Fibroblast of skin of right biceps (primary cell): ENCODE results near the gene F7.

Experiments
- DNase-seq: peaks from one replicate; pipeline ENCODE4 v3.0.0-alpha.2; 2013

The F7 gene

GRCh38 chr13:113141601-113141970 lies 36.0 kb downstream of the F7 start:
- no peak for DNase-seq

DNA sequence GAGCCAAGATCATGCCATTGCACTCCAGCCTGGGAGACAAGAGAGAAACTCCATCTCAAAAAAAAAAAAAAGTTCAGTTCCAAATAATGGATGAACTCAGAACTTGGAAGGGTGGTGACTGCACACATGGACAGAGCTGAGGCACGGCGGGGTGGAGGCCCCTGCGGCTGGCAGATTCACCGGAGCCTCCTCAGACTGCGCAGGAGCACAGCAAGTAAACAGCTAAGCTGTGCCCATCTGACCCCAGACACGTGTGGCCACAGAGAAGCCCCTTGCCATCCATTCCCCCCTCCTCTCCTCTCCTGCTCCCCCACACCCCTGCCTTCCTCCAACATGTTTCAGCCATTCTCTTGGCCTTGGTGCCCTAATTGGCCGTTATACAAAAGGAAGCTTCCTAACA lies 37.3 kb downstream of the F7 start:
- DNase-seq: no peak

GRCh38 chr13:113143466-113144254 lies 38.1 kb downstream of the F7 start:
- no peak for DNase-seq

GRCh38 chr13:113144255-113144629 lies 38.7 kb downstream of the F7 start:
- no peak for DNase-seq

DNA sequence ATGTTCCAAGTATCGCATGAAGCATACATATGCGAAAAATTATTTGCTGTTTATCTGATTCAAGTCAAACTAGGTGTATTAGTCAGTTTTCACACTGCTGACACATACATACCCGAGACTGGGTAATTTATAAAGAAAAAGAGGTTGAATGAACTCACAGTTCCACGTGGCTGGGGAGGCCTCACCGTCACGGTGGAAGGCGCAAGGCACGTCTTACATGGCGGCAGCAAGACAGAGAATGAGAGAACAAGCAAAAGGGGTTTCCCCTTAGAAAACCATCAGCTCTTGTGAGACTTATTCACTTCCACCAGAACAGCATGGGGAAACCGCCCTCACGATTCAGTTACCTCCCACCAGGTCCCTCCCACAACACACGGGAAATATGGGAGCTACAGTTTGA lies 39.9 kb downstream of the F7 start:
- no peak for DNase-seq

DNA sequence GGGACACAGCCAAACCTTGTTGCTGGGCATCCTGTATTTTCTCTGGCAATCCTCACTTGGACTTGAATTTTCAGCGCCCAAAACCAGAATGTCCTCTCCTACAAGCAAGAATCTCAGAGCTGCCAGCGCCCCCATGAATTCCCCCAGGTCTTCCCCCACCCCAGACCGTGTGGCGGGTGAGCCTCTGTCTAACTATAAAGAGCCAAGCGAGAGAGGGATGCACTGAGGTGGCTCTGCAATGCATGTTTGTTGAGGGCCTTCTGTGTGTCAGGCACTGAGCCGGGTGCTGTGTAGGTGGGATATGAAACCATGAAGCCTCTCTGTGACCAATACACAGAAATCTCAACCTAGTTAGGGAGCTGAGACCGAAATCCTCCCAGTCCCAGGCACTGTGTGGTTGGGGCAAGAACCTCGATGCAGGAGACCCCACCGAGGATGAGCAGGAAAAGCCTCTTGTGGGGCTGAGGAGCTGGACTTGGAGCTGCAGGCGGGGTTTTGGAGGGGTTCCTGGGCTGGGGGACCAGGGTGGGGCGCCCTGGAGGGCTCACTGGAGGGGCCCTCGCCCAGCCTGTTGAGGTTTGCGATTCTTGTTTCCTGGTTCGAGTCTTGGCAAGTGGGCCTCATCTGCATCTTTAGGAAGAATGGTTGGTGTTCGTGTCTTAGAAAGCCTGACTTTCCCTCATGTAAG lies 40.5 kb downstream of the F7 start:
- no peak for DNase-seq

- DNase-seq: no peak
Measured at GRCh38 chr13:113146750-113147149, 41.2 kb downstream of the F7 start.

DNA sequence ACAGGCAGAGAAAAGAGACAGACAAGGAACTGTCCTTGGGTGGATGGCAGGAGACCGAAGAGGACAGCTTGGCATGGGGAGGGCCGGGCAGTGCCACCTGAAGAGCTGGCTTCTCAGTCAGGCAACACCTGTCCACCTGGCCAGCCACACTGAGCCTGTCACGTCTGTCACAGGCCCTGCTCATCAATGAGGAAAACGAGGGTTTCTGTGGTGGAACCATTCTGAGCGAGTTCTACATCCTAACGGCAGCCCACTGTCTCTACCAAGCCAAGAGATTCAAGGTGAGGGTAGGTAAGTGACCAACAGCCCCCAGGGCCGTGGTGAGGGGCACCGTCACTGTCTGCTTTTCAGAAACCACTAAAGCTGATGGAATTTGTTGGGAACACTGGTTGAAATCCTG lies 41.6 kb downstream of the F7 start:
- DNase-seq: no peak

DNA sequence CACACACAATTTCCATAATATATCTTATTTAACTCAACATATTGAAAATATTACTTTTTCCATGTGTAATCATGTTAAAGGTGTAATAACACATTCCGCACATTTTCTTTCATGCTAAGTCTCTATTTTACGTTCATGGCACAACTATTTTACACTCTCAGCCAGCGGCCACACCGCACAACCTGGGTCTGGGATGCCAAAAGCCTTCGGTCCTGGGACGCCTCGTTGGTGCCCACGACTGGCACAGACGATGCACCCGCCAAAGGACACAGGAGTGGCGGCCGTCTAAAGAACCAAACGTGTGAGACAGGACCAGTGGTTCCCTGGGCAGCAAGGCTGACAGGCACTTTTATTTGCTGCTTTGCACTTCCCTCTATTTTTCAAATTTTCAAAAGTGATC lies 42.8 kb downstream of the F7 start:
- DNase-seq: no peak

- no peak for DNase-seq
Measured at GRCh38 chr13:113148940-113149503, 43.4 kb downstream of the F7 start.

DNA sequence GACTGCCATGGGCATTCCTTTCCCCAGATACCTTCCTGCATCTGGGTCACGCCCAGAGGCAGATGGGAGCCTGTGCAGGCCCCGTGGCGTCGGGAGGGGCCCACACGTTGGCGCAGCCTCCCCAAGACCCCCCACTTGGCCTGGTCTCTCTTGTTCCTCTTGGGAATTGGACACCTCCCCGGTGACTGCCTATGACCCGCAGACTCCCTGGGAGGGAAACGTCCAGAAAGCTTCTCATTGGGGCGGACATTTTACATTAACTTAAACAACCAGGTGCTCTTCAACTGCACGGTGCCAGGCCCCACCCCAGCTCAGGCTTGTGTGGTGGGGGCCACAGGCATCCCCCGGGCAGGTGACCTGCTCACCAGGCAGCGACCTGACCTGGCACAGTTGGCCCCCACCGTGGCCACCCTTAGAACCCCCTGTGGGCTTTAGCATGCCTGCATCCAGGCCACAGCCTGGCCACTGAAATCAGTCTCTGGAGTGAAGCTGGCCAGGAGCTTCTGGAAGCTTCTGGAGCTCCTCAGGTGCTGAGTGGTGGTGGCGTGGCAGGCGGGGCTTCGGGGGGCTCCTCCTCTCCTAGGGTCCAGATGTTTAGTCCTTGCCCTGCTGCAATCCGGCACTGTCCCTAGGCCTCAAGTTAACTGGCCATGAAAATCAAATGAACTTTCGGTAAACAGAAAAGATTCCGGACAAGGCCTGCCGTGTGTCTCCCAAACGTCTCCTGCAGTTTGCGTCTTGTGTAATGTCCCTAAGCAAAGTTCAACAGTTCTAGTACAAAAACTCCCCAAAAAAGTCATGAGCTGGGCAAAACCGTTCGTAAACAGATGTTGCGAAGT lies 44.3 kb downstream of the F7 start:
- DNase-seq: no peak

- DNase-seq: no peak
Measured at GRCh38 chr13:113150550-113151365, 45.2 kb downstream of the F7 start.

DNA sequence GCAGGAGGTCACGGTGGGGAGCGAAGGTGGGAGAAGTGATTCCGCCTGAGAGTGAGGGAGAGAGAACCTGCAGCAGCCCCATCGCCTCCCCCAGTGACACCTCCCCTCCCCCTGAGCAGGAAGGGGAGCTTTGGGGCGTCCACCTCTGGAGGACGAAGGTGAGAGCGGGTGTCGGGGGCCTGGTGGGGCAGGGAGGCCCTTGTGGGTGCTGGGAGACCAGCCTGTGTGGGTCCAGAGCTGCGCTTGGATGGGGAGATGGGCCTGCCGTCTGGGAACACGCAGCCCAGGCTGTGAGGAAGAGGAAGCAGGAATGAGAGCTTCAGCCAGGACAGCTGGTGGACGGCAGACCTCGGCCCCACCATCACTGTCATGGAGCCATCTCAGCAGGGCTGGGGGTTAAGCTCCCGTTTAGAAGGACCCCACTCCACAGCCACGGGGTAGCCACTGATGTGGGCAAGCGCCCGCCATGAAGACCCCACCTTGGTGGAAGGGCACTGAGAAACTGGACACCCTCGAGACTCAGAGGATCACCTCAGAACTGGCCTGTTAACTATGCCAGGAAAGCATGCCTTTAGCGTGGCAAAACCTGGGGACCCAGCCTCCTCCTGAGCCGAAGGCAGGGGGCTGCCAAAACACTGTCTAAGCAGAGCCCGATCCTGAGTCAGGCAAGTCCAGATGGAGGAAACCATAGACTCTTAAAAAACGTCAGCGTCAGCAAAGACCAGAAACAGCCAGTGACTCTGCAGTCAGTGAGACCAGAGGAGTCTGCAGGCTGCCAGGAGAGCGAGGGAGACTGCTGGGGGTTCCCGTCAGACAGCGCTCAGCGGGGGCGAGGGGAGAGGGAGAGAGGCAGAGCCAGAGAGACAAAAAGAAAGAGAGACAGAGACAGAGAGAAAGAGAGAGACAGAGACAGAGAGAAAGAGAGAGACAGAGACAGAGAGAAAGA lies 46.4 kb downstream of the F7 start:
- peak; percentile 78 for DNase-seq

DNA sequence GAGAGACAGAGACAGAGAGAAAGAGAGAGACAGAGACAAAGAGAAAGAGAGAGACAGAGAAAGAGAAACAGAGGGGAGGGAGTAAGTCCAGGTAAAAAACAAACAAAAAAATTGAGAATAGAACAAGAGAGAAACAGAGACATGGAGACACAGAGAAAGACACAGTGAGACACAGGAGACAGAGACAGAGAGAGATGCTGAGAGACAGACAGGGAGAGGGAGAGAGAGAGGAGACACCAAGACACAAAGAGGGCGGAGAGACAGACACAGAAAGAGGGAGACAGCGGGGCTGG lies 47.0 kb downstream of the F7 start:
- DNase-seq: peak; percentile 28

- DNase-seq: no peak
Measured at GRCh38 chr13:113152984-113153809, 47.6 kb downstream of the F7 start.

- peak; percentile 71 for DNase-seq
Measured at GRCh38 chr13:113153810-113154748, 48.5 kb downstream of the F7 start.

DNA sequence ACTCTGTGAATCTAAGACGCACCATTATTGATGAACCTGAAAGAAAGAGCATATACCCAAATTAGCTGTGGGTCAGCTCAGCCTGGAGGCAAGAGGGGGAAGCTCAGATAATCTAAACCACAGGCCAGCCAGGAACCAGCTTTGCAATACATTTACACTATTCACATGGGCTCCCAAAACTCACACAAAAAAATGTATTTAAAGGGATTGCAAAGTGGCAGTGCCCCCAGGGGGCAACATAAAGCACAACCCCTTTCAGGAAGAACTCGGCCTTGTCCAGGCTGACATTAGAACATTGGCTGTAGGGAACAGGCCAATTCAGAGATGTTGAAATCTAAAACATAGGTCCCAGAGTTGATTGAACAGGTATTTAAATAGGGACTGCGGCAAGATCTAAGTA lies 49.6 kb downstream of the F7 start:
- no peak for DNase-seq

GRCh38 chr13:113155982-113156655 lies 50.5 kb downstream of the F7 start:
- peak; percentile 31 for DNase-seq
